HG03469 (cell line): ENCODE data around the gene PIGS.

ENCODE experiments used
- ATAC-seq: cut with Tn5 transposase; IDR thresholded peaks from one replicate; pipeline ENCODE4 v1.9.1; 2021; ENCODE audit warnings: mild to moderate bottlenecking, moderate library complexity, moderate number of reproducible peaks; ENCODE audit not compliant: unreplicated experiment

The PIGS gene

GRCh38 chr17:28551421-28552175 is 19.7 kb downstream of the PIGS start:
- no peak for ATAC-seq

- no peak for ATAC-seq
Observed at GRCh38 chr17:28550858-28551257, 20.5 kb downstream of the PIGS start.

- ATAC-seq, result no peak
Observed at GRCh38 chr17:28549236-28550132, 21.8 kb downstream of the PIGS start.

- ATAC-seq, result no peak
Observed at GRCh38 chr17:28548417-28549130, 22.8 kb downstream of the PIGS start.

GRCh38 chr17:28547623-28548416 is 23.5 kb downstream of the PIGS start:
- ATAC-seq, result no peak

- ATAC-seq, result no peak
Observed at GRCh38 chr17:28547096-28547622, 24.2 kb downstream of the PIGS start.

- ATAC-seq, result no peak
Observed at GRCh38 chr17:28545787-28546415, 25.4 kb downstream of the PIGS start.

GRCh38 chr17:28545141-28545503 is 26.2 kb downstream of the PIGS start:
- no peak for ATAC-seq

- no peak for ATAC-seq
Observed at GRCh38 chr17:28544402-28545140, 26.8 kb downstream of the PIGS start.

- ATAC-seq, result no peak
Observed at GRCh38 chr17:28541439-28541838, 29.9 kb downstream of the PIGS start.

- ATAC-seq, result no peak
Observed at GRCh38 chr17:28540231-28540630, 31.1 kb downstream of the PIGS start.

GRCh38 chr17:28538296-28538895 is 32.9 kb downstream of the PIGS start:
- ATAC-seq, result no peak

GRCh38 chr17:28537219-28537610 is 34.1 kb downstream of the PIGS start:
- no peak for ATAC-seq

- ATAC-seq, result no peak
Observed at GRCh38 chr17:28536532-28537218, 34.6 kb downstream of the PIGS start.

- ATAC-seq, result no peak
Observed at GRCh38 chr17:28534740-28535375, 36.5 kb downstream of the PIGS start.

- no peak for ATAC-seq
Observed at GRCh38 chr17:28533091-28533807, 38.1 kb downstream of the PIGS start.
